ENCODE results near the gene MTHFR. TPM values are rescaled to one million over a fixed set of nuclear protein-coding genes. Genes with fewer than 3 reads are reported as not detected.
A peak's percentile ranks its signal among the peaks of the same experiment; 100 is the strongest.
"Not testable (repeated sequence)": the region's sequence is repeated elsewhere in the genome, so short reads cannot be mapped to it uniquely, and the experiment has no call there.

Gene MTHFR
- total RNA-seq, 1 donor from 2014 or later = 47.9 TPM

- DNase-seq (ENCODE audit: extremely low spot score in 2 of 2) = no peak
- Histone ChIP-seq H3K27me3 (no peaks in the 10 kb centered on the region), H3K9me3 (no peaks in the 10 kb centered on the region), H3K4me3 (peak overlapping the region; percentile 94 to 95), H3K4me1 (peaks cover 66% of the 10 kb centered on the region), H3K27ac (peak overlapping the region; percentile 100), H3K36me3 (peaks cover 0 to 14% of the 10 kb centered on the region in 2 donors)
- intact Hi-C loops (cut with DNase I) = no loop called here
- TF ChIP-seq CTCF (IDR thresholded peaks at IDR 0.05) (no peak), POLR2AphosphoS5 (IDR thresholded peaks at IDR 0.05; ENCODE audit: insufficient read depth in 1 of 2, low read depth in 1 of 2) (no peak), POLR2A (IDR thresholded peaks at IDR 0.05) (no peak)
Measured at GRCh38 chr1:11806307-11806936, 658 bp upstream of the MTHFR start.

- Histone ChIP-seq H3K4me3 (peak overlapping the region; percentile 94 to 95), H3K27me3 (no peaks in the 10 kb centered on the region), H3K4me1 (peaks cover 75% of the 10 kb centered on the region), H3K9me3 (no peaks in the 10 kb centered on the region), H3K27ac (peak overlapping the region; percentile 100), H3K36me3 (peaks cover 0 to 21% of the 10 kb centered on the region in 2 donors)
- intact Hi-C loops (cut with DNase I) = loop anchor here (5.0 kb wide), 1 partner anchor 63 kb away; no protein-coding TSS in a partner anchor
- no peak for DNase-seq (ENCODE audit: extremely low spot score in 2 of 2)
- no peak for TF ChIP-seq CTCF (IDR thresholded peaks at IDR 0.05)
- no peak for TF ChIP-seq POLR2AphosphoS5 (IDR thresholded peaks at IDR 0.05; ENCODE audit: insufficient read depth in 1 of 2, low read depth in 1 of 2)
Measured at GRCh38 chr1:11804666-11805421, 920 bp downstream of the MTHFR start.

- Histone ChIP-seq H3K4me1 (peaks cover 71% of the 10 kb centered on the region), H3K4me3 (peak overlapping the region; percentile 56 to 95), H3K36me3 (peaks cover 0 to 21% of the 10 kb centered on the region in 2 donors), H3K27ac (peak overlapping the region; percentile 100)
- H3K9me3 ChIP-seq; H3K27me3 ChIP-seq; DNase-seq (ENCODE audit: extremely low spot score in 2 of 2): not testable (repeated sequence)
- intact Hi-C loops (cut with DNase I) = loop anchor here (5.0 kb wide), 1 partner anchor 62 kb away; no protein-coding TSS in a partner anchor
Measured at GRCh38 chr1:11803924-11804665, 1.7 kb downstream of the MTHFR start.

GRCh38 chr1:11802973-11803885 is 2.5 kb downstream of the MTHFR start:
- intact Hi-C loops (cut with DNase I) = loop anchor here (1.0 to 5.0 kb wide), 2 partner anchors 61 to 149 kb away; partner anchors contain the start of genes FBXO2 and FBXO44
- Histone ChIP-seq H3K4me1 (peaks cover 63% of the 10 kb centered on the region), H3K27ac (peak overlapping the region; percentile 100)

More at GRCh38 chr1:11802973-11803885, 2.5 kb downstream of the MTHFR start:
- no peak for DNase-seq (ENCODE audit: extremely low spot score in 2 of 2)
- peak; percentile 72 to 95 for TF ChIP-seq POLR2AphosphoS5 (IDR thresholded peaks at IDR 0.05; ENCODE audit: insufficient read depth in 1 of 2, low read depth in 1 of 2)
- peak in 1 of 2 donors; percentile 64 for TF ChIP-seq POLR2A (IDR thresholded peaks at IDR 0.05)
- TF ChIP-seq CTCF (IDR thresholded peaks at IDR 0.05) = no peak
- H3K27me3 ChIP-seq = no peaks in the 10 kb centered on the region
- H3K9me3 ChIP-seq = no peaks in the 10 kb centered on the region
- peak overlapping the region; percentile 52 to 56 for H3K4me3 ChIP-seq
- H3K36me3 ChIP-seq = peaks cover 0 to 24% of the 10 kb centered on the region in 2 donors

Data from vagina (tissue), 2 donors.